Parathyroid adenoma (tissue), 2 donors: ENCODE measurements around the gene HOXD4.

Experiments used
- H2AFZ ChIP-seq: fragments of 300-600 bp; sonication (generic); one replicate; pipeline ENCODE4 v1.7.0; 2017; ENCODE audit warnings: antibody characterized with exemption, mild to moderate bottlenecking
- H3K27ac ChIP-seq: fragments of 300-600 bp; sonication (generic); one replicate; pipeline ENCODE4 v1.7.0; 2017
- H3K27me3 ChIP-seq: fragments of 300-600 bp; sonication (generic); one replicate; pipeline ENCODE4 v1.7.0; 2017; ENCODE audit warnings: low read length; ENCODE audit not compliant: control insufficient read depth, insufficient read depth
- H3K36me3 ChIP-seq: fragments of 300-600 bp; sonication (generic); one replicate; pipeline ENCODE4 v1.7.0; 2017; ENCODE audit warnings: low read length; ENCODE audit not compliant: control insufficient read depth, insufficient read depth
- H3K4me1 ChIP-seq: fragments of 300-600 bp; sonication (generic); one replicate; pipeline ENCODE4 v1.7.0; 2017; ENCODE audit warnings: control low read depth
- H3K4me2 ChIP-seq: fragments of 300-600 bp; sonication (generic); one replicate; pipeline ENCODE4 v1.7.0; 2017; ENCODE audit warnings: low read length
- H3K4me3 ChIP-seq: fragments of 300-600 bp; sonication (generic); one replicate; pipeline ENCODE4 v1.7.0; 2017; ENCODE audit warnings: low read depth, low read length
- H3K79me2 ChIP-seq: fragments of 300-600 bp; sonication (generic); one replicate; pipeline ENCODE4 v1.7.0; 2017; ENCODE audit warnings: control low read depth
- H3K9ac ChIP-seq: fragments of 300-600 bp; sonication (generic); one replicate; pipeline ENCODE4 v1.7.0; 2017; ENCODE audit warnings: mild to moderate bottlenecking
- H3K9me3 ChIP-seq: fragments of 300-600 bp; sonication (generic); one replicate; pipeline ENCODE4 v1.7.0; 2017; ENCODE audit warnings: low read length; ENCODE audit not compliant: control insufficient read depth
- TF ChIP-seq, protein P1 (sequence below): fragments of 300-600 bp; sonication (generic); IDR thresholded peaks from one replicate; pipeline ENCODE4 v1.7.0; 2017; ENCODE audit warnings: antibody characterized with exemption, mild to moderate bottlenecking
- donor health status: primary hyperparathyroidism.

HOXD4 gene

DNA sequence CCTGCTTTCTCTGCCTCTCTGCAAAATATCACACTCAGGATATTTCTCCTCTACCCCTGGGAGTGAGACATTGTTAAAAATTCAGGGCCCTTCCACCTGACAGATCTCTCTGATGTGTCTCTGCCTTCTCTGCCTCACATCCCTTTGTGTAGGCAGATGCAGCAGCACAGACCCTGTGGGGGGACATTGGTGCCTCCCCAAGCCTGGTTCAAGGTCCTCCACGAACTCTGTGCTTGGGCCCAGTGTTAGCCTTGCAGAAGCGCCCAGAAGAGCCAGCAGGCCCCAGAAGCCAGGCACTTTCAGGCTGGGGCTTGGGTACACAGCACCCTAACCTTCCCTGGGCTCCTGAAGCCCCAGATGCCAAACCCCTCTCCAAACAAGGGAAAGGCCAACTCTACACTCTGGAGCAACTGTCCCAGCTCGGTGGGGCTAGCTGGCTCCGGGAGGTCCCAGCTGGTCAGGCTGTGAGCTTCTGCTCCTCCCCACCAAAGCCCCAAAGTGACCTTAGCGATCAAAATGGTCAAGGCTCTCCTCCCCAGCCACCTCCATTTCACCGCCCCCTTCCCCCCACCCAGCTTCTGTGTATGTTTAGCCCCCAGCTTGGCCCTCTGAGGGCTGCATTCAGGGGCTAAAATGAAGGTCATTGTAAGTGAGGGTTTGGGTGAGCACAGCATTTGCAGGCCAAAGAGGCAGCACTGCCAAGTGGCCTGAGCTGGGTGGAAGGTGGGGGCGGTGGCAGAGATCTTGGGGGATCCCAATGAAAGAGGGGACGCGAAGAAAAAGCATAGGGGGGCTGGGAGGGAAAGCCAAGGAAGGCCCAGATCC, 26.2 kb upstream of the HOXD4 start:
- no peaks in the 10 kb centered on the region for H3K4me1 ChIP-seq
- no peaks in the 10 kb centered on the region for H3K79me2 ChIP-seq
- no peak overlapping the region for H3K9ac ChIP-seq
- H3K4me2 ChIP-seq: no peak overlapping the region
- no peaks in the 10 kb centered on the region for H3K9me3 ChIP-seq
- H3K36me3 ChIP-seq: no peaks in the 10 kb centered on the region
- H2AFZ ChIP-seq: no peak overlapping the region
- no peak overlapping the region for H3K27ac ChIP-seq
- TF ChIP-seq, protein P1, sequence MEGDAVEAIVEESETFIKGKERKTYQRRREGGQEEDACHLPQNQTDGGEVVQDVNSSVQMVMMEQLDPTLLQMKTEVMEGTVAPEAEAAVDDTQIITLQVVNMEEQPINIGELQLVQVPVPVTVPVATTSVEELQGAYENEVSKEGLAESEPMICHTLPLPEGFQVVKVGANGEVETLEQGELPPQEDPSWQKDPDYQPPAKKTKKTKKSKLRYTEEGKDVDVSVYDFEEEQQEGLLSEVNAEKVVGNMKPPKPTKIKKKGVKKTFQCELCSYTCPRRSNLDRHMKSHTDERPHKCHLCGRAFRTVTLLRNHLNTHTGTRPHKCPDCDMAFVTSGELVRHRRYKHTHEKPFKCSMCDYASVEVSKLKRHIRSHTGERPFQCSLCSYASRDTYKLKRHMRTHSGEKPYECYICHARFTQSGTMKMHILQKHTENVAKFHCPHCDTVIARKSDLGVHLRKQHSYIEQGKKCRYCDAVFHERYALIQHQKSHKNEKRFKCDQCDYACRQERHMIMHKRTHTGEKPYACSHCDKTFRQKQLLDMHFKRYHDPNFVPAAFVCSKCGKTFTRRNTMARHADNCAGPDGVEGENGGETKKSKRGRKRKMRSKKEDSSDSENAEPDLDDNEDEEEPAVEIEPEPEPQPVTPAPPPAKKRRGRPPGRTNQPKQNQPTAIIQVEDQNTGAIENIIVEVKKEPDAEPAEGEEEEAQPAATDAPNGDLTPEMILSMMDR: no peak
- peaks cover 25% of the 10 kb centered on the region for H3K27me3 ChIP-seq
- peak overlapping the region; percentile 3 for H3K4me3 ChIP-seq

DNA sequence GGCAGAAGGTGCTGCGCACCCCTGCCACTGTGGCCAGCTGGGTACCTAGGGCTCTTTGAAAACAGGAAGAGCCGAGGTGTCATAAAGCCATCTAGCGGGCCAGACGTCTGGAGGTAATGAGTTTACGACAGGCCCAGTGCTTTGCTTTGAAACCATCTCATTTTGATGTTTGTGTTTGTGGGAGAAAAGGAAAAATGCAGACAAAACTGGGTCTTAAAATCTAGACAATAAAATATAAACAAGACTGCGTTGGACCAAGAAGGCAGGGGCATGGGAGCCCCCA, 25.6 kb upstream of the HOXD4 start:
- TF ChIP-seq, protein P1: no peak
- peaks cover 22% of the 10 kb centered on the region for H3K27me3 ChIP-seq
- H3K9ac ChIP-seq: no peak overlapping the region
- H3K4me2 ChIP-seq: no peak overlapping the region
- no peaks in the 10 kb centered on the region for H3K4me1 ChIP-seq
- H3K36me3 ChIP-seq: no peaks in the 10 kb centered on the region
- H3K79me2 ChIP-seq: no peaks in the 10 kb centered on the region
- no peak overlapping the region for H3K4me3 ChIP-seq
- H3K27ac ChIP-seq: no peak overlapping the region
- no peaks in the 10 kb centered on the region for H3K9me3 ChIP-seq
- H2AFZ ChIP-seq: no peak overlapping the region

DNA sequence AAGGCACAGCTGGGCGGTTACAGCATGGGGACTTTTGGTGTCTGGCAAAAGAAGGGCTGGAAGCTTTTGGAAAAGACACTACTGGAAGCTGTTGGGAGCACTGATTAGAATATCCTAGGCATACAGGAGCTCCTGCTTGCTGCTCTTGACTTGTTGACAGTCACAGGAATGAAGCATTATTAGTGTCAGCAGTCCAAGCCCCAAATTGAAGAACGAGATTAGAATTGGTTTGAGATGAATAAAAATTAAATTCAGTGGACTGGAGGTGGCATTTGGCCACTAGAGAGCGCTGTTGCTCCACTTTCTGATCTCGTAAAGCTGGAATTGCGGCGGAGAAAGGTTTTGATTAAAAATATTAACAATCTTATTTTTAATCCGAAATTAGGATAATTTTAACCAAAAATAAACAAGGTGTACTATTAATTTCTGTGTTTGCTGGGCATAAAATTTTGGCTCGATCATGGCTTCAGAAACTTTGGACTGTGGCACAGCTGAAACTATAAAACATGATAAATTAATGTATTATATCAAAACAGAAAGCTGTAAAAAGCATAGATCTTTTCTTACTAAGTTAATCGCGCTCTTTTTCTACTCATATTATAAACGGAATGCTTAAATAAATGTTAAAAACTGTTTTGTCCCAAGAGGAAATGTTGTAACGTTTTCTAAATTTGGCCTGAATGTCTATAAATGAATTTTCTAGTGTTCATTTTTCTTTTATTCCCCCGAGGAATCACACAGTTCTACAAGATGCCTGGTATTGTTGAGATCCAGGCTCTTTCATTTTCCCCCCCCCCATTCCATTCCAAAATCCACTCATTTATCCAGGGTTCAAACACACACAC, 24.2 kb upstream of the HOXD4 start:
- Histone ChIP-seq H3K4me3 (peak overlapping the region; percentile 8), H3K27ac (no peak overlapping the region), H3K9ac (no peak overlapping the region), H3K4me1 (no peaks in the 10 kb centered on the region), H3K36me3 (no peaks in the 10 kb centered on the region), H3K79me2 (no peaks in the 10 kb centered on the region), H2AFZ (no peak overlapping the region), H3K9me3 (peaks cover 4% of the 10 kb centered on the region), H3K27me3 (peaks cover 24% of the 10 kb centered on the region), H3K4me2 (no peak overlapping the region)
- TF ChIP-seq, protein P1: peak; percentile 89

DNA sequence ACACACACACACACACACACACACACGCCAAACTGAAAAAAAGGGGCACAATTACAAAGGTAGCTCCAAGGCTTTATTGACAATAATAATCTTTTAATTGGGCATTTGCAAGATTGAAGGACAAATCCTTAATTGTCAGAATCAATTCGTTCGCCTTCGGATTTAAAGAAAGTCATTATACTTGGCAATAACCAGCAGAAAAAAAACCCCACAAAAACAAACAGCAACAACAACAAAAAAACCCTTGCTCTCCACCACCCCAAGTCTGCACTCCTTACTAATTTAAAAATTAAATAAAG, 23.6 kb upstream of the HOXD4 start:
- H3K27me3 ChIP-seq: peaks cover 22% of the 10 kb centered on the region
- H3K9me3 ChIP-seq: peaks cover 4% of the 10 kb centered on the region
- no peak overlapping the region for H3K27ac ChIP-seq
- H2AFZ ChIP-seq: no peak overlapping the region
- H3K4me3 ChIP-seq: no peak overlapping the region
- TF ChIP-seq, protein P1: no peak
- no peaks in the 10 kb centered on the region for H3K4me1 ChIP-seq
- H3K36me3 ChIP-seq: no peaks in the 10 kb centered on the region
- no peaks in the 10 kb centered on the region for H3K79me2 ChIP-seq
- H3K4me2 ChIP-seq: no peak overlapping the region
- no peak overlapping the region for H3K9ac ChIP-seq
